HG03175 (cell line): ENCODE measurements around the gene SUPT20HL1.
"Not testable (repeated sequence)": the region's sequence is repeated elsewhere in the genome, so short reads cannot be mapped to it uniquely, and the experiment has no call there.

Experiments used
- ATAC-seq: cut with Tn5 transposase; IDR thresholded peaks from one replicate; pipeline ENCODE4 v1.9.1; 2021; ENCODE audit warnings: mild to moderate bottlenecking, moderate library complexity; ENCODE audit not compliant: unreplicated experiment

SUPT20HL1 gene

DNA sequence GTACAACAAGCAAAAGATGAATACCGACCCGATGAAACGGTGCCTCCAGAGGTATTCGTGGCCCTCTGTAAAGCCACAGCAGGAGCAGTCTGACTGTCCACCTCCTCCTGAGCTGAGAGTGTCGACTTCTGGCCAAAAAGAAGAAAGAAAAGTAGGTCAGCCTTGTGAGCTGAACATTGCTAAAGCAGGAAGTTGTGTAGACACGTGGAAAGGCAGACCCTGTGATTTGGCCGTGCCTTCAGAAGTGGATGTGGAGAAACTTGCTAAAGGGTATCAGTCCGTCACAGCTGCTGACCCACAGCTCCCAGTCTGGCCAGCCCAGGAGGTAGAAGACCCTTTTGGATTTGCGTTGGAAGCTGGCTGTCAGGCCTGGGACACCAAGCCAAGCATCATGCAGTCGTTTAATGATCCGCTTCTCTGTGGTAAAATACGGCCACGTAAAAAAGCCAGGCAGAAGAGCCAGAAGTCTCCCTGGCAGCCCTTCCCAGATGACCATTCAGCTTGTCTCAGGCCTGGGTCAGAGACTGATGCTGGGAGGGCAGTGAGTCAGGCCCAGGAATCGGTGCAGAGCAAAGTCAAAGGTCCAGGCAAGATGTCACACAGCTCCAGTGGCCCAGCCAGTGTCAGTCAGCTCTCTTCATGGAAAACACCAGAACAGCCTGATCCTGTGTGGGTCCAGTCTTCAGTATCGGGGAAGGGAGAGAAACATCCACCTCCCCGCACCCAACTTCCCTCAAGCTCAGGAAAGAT is 3.2 kb downstream of the SUPT20HL1 start:
- not testable (repeated sequence) for ATAC-seq

DNA sequence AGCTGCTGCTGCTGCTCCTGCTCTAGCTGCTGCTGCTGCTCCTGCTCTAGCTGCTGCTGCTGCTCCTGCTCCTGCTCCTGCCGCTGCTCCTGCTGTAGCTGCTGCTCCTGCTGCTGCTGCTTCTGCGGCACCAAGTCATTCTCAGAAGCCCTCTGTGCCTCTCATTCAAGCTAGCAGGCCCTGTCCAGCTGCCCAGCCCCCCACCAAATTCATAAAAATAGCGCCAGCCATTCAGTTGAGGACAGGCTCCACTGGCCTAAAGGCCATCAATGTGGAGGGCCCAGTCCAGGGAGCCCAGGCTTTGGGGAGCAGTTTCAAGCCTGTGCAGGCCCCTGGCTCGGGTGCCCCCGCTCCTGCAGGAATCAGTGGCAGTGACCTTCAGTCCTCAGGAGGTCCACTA is 3.9 kb downstream of the SUPT20HL1 start:
- ATAC-seq = no peak

DNA sequence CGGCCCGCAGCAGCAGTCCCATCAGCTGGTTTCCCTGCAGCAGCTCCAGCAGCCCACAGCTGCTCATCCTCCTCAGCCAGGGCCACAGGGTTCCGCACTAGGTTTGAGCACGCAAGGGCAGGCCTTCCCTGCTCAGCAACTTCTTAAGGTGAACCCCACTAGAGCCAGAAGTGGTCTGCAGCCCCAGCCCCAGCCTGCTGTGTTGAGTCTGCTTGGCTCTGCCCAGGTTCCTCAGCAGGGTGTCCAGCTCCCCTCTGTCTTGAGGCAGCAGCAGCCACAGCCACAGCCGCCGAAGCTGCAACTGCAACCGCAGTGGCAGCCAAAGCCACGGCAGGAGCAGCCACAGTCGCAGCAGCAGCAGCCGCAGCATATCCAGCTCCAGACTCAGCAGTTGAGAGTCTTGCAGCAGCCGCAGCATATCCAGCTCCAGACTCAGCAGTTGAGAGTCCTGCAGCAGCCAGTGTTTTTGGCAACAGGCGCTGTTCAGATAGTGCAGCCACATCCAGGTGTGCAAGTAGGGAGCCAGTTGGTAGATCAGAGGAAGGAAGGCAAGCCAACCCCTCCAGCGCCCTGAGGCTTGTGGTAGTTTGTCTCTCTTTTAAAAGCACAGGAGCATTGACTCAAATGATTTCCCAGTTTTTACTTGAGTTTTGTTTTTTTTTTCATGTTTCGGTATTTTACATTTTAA is 4.6 kb downstream of the SUPT20HL1 start:
- ATAC-seq = no peak

DNA sequence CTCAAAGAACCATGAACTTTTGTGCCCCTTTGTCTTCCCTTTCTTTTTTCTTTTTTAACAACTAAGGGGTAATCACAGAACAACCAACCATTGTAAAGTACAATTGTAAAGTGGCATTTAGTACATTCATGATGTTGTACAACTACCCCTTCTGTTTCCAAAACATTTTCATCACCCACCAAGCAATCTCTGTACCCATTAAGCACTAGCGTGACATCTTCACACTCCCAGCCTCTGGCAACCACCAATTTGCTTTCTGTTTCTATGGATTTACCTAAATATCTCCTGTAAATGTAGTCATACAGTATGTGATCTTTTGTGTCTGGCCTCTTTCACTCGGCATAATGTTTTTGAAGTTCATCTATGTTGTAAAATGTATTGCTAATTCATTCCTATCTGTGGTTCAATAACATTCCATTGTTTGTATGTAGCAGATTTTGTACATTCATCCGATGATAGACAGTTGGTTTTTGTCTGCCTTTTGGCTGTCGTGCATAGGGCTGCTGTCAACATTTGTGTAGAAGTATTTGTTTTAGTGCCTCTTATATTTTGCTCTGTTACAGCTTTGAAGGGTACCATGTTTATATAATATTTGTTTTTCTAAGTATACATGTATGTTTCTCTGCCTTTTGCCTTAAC is 6.4 kb downstream of the SUPT20HL1 start:
- ATAC-seq = not testable (repeated sequence)

DNA sequence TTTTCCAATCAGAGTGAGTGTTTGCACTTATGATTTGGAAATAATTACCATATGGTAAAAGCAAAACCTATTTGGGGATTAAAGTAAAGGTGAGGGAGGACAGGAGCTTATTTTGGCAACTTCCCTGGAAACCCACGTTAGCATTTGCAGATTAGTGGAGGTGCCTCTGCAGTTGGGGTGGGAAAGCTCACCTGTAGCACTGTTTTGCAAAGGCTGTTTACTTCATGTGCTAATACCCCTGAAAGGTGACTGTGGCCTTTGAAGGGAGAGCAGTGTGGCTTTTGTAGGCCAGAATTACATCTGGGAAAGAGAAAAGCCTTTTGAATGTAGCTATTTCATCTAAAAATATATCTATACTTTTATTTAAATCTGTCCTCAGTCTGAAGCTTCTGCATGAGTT is 9.4 kb downstream of the SUPT20HL1 start:
- no peak for ATAC-seq

DNA sequence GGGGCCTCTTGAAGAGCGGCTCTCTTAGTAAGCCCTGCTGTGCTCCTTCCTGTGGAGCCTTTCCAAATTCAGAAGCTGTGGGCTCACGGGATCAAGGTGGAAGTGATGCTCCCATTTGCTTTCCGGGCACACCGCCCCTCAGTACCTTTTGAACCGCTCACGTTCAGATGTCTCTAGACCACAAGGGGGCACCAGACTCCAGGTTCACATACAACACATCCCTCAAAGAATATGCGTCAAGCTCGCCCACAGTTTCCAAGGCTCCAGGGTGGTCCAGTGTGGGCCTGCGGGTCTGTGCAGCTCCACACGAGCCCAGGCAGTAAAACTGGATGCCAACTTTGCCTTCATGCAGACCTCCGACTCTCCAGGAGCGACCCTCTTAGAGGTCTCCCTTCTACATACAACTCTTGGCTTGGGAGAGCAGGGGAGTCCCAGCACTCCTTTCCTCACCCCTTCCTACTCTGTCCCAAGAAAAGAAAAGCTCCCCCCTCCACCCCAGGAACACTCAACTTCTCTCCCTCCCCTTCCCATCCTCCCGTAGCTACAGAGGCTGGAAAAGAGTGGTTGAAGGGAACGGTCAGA is 11.0 kb downstream of the SUPT20HL1 start:
- ATAC-seq = peak; percentile 61

DNA sequence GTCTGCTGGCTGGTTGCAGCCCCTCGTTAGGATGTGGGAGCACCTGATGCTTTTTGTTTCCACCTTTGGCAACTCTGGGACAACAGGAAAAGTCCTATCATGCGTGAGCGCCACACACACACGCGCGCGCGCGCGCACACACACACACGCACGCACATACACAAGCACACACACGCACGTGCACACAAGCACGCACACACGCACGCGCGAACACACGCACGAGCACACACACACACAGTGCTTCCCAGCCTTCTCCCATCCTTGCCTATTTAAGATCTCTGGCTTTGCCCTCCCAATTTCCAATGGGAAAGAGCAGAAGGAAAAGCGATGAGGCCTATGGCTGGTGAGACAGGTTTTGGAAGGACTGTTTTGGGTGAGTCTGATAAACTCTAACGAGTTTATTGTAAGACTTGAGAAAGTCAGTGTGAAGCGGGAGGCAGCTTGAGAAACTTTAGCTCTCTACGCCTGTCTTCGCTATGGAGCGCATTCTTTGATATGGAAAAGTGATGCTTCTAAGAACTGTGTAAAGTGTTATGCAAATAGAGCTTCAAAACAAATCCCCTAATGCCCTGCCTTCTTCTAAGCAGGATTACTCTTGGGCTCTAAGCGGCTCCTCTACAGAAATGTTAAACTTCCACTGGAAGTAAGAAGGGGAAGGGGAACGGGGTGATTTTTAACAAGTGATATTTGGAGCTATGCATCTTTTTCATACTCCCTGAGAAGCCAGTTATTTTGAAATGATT is 11.8 kb downstream of the SUPT20HL1 start:
- ATAC-seq = no peak

DNA sequence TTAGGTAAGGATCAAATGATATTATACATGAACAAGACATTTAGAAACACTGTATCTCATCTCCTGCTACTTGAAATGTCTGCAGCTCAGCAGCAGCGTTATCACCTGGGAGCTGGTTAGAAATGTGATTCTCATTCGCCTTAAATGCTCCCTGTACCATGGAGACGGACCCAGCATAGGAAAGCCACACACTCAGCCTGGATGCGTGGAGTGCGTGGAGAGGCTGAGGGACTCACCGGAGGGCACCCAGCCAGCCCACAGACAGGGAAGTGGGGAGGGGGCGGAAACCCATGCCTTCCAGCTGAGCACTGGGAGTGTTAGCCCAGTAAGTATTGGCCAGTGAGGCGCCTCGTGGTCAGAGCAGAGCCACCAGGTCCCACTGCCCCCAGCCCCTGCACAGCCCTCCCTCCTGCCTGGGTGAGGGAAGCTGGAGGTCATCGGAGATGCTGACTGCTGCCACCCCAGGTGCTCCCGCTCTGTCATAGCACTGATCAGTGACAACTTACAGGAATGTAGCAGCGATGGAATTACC is 15.2 kb downstream of the SUPT20HL1 start:
- no peak for ATAC-seq

DNA sequence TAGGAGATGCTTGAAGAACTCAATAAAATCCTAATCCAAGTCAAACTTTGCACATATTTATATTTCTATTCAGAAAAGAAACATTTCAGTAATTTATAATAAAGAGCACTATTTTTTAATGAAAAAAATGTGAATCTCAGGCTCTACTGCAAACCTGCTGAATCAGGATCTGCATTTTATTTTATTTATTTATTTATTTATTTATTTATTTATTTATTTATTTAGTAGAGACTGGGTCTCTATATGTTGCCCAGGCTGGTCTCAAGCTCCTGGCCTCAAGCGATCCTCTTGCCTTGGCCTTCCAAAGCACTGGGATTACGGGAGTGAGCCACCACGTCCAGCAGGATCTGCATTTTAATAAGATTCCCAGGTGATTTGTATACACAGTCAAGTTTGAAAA is 16.0 kb downstream of the SUPT20HL1 start:
- no peak for ATAC-seq

DNA sequence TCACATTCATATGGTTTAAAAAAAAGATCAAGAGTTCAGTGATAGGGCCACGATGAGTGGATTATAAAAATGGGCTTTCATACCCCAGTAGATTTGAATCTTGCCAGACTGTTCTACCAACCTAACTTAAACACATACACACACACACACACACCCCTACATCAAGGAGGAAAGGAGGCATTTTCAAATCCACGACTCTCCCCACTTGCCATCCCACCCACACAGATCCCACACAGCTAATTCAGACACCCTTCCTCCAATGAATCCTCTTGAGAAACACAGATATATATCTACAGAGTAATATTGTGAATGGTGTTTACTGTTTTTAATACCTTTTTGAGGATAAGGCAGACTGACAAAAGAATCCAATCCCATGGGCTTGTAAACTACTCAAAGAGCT is 16.8 kb downstream of the SUPT20HL1 start:
- no peak for ATAC-seq

DNA sequence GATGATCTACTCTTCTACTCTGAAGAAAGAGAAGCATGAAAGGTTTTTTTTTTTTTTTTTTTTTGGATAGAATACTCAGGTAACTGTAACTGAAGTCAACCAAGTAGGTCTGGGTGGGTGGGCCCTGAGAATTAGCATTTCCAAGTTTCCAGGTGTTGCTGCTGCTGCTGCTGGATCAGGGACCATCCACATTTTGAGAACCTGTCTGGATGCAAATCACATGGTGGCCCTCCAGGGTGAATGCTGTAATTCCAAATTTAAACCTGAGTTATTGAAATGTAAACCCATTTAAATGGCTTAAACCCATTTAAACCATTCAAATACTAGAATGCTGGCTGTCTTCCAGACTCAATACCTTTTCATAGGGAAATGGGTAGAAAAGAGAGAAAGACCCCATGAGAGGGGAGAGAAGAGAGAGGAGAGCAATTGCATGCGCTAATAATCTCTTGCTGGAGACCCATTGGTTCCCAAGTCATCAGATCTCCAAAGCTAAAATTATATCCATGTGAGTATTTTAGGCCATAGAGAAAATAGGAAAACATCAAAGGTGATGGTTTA is 17.6 kb downstream of the SUPT20HL1 start:
- no peak for ATAC-seq

DNA sequence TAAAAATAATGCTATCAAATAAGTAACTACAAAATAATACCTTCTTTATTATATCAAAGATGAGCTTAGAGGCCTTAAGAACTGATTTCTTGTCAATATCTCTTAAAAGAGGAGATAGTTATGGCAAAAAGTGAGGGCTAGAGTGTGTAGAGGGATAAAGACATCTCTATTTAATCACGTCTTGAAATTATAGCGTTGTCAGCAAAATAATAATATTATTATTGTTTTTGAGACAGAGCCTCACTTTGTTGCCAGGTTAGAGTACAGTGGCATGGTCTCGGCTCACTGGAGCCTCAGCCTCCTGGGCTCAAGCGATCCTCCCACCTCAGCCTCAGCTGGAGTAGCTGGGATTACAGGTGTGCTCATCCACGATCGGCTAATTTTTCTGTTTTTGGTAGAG is 18.3 kb downstream of the SUPT20HL1 start:
- ATAC-seq = no peak

DNA sequence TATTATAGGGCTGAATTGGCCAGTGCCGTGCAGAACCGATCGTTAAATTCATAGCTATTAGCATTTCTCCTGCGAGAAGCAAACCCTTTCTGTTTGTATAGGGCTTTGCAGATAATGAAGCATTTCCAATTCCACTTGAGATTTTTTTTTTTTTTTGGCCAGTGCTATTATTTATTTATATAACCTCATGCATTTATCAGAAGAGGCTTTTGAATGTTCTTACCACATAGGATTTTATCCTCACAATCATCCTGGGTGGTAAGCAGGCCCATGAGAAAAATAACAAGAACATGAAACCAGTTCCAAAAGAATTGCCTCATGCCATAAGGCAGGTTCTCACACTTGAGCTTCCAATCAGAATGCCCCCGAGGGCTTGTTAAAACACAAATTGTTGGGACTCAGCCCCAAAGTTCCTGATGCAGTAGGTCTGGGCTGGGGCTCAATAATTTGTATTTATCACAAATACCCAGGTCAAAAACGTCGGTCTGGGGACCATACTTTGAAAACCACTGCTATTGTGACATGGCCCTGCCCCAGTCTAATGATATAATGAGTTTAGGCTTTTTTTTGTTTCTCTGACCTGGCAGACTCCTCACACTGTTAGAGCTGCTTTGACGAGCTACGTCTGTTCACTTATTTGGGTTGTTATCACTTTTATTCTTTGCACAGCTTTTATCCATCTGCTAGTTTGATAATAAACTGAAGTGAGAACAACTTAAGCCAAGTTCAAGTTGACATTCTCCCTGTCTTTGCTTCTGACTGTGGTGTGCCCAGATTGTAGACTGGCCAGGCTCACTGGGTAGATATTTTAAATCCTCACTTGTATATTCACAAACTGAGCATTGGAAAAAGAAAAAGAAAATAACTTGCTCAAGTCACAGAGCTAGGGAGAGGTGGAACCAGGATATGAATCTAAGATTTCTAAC is 20.1 kb downstream of the SUPT20HL1 start:
- ATAC-seq = no peak

DNA sequence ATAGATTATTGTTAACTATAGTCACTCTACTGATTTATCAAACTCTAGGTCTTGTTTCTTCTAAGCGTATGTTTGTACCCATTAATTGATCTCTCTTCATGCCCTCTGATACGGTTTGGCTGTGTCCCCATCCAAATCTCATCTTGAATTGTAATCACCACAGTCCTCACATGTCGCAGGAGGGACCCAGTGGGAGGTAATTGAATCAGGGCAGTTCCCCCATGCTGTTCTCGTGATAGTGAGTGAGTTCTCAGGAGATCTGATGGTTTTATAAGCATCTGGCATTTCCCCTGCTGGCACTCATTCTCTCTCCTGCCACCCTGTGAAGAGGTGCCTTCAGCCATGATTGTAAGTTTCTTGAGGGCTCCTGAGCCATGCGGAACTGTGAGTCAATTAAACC is 21.9 kb downstream of the SUPT20HL1 start:
- not testable (repeated sequence) for ATAC-seq

DNA sequence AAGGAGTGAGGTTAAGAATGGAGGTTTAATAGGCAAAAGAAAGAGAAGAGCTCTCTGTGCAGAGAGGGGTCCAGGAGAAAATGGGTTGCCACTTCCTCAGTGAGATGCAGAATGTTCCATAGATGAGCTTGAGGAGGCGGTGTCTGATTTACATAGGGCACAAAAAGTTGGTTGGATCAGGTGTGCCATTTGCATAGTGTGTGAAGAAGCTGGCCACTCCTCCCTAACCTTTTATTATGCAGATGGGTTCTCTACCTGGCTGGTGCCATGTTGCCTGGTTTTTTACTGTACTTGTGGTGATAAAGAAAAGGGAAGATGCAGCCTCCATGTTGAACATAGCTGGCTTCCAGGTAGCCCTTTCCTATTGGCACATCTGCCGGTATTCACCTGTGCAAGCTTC is 27.3 kb downstream of the SUPT20HL1 start:
- no peak for ATAC-seq

DNA sequence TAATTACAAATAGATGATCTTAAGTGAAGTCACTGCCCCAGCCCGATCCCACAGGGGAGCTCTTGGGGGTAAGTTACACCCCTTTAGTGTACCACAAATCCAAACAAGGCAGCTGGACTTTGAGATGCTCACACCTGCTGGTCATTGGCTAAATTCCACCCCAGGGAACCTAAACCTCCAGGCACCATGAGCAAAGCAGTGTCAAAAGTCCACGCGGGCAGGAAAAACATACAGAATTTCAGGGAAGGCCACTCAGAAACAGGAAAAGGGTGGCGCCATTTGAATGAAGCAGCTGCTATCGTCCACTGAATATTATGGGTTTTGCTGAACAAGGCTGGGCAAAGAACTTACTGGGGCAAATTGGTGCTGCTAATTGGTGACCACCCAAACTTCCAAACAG is 30.9 kb downstream of the SUPT20HL1 start:
- no peak for ATAC-seq

DNA sequence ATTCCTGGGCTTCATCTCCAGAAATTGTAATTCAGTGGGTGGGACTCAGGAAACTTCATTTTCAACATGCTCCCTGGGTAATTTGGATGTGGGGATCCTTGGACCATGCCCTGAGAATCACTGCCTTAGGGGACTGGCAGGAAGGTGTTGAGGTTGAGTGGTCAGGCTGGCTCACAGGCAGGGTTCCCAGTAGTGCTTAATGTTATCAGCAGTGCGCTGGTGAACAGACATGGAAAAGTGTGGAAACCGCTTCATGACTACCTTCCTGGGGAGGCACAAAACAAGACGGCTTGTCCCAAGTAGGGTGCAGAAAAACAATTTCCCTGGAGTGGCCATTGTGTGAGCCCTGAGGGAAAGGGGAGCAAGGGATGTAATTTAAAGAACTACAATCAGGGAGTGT is 31.4 kb downstream of the SUPT20HL1 start:
- ATAC-seq = no peak

DNA sequence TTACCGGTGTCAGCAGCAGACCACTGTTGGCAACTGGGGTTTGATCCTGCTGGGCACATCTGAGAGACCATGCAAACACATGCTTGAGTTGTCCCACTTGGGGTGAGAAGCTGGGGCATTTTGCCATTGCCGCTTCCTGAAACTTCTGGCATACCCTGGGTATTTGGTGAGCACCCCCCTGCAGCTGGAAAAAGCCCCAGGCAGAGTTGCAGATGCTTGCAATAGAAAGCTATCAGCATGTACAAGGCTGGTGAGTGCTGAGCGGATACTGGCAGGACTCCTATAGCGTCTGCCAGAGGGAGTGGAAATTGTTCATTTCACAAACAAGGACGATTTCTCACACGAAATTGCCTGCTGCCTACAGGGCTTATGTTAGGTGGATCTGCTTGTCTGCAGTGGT is 32.3 kb downstream of the SUPT20HL1 start:
- ATAC-seq = no peak

DNA sequence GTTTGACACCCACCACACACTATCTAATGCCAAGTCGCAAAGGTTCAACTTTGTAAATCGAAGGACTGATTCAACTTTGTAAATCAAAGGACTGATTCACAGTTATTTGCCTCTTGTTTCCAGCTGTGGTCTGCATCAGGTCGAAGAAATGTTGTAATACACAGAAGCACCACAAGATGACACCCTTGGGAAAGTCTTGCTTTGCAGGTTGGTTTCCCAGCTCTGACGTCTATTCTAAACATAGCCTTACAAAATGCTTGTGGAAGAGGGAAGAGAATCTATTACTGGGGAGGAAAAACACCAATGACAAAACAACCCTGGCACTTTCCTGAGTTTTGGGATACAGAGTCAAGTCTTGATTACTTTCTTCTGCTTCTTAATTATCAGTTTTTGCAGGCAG is 35.3 kb downstream of the SUPT20HL1 start:
- peak; percentile 63 for ATAC-seq
